ENCODE measurements around the gene PCMT1. TPM values are rescaled to one million over a fixed set of nuclear protein-coding genes. Genes with fewer than 3 reads are reported as not detected.

The PCMT1 gene
- total RNA-seq, 6 donors from 2014 or later: 25.1 to 129 (median 68.1) TPM

DNA sequence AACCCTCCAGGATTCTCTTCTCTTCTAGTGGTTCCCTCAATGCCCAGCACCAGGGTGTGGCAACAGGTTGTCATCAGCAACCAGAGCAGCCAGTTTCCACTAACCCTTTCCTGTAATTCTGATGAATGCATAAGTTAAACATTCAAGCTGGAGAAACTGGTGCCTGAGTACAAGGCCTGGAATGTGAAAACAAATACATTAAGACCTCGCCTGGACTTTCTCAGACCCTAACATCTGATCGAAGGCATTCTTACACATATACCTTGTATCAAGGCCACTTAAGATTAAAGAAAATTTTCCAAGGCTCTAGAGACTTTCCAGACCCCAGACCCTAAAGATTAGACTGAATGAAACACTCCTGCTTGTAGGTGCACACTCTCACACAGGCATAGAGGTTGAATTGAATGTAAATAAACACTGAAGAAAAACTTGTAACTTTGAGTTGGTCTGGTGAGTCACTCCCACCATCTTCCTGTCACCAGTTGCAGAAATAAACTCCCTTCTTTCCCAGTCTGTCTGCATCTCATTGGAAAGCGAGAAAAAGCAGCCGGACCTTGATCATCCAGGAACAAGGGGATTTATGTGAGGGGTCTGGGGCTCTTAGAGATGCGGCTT lies 105.6 kb downstream of the PCMT1 start:
- WGBS, 2 donors: 66 to 77% methylated on average over 5 of the region's 5 CpGs
- Histone ChIP-seq H3K9me3 (no peaks in the 10 kb centered on the region), H3K4me3 (no peak overlapping the region), H3K4me1 (peaks cover 13 to 37% (median 29%) of the 10 kb centered on the region in 4 donors), H3K27me3 (no peaks in the 10 kb centered on the region), H3K36me3 (no peaks in the 10 kb centered on the region), H3K27ac (peak overlapping the region; percentile 21 to 40 (median 30))
- TF ChIP-seq POLR2A (IDR thresholded peaks at IDR 0.05) (no peak), POLR2AphosphoS5 (IDR thresholded peaks at IDR 0.05) (no peak), EP300 (IDR thresholded peaks at IDR 0.05) (no peak)
- TF ChIP-seq, protein P1, sequence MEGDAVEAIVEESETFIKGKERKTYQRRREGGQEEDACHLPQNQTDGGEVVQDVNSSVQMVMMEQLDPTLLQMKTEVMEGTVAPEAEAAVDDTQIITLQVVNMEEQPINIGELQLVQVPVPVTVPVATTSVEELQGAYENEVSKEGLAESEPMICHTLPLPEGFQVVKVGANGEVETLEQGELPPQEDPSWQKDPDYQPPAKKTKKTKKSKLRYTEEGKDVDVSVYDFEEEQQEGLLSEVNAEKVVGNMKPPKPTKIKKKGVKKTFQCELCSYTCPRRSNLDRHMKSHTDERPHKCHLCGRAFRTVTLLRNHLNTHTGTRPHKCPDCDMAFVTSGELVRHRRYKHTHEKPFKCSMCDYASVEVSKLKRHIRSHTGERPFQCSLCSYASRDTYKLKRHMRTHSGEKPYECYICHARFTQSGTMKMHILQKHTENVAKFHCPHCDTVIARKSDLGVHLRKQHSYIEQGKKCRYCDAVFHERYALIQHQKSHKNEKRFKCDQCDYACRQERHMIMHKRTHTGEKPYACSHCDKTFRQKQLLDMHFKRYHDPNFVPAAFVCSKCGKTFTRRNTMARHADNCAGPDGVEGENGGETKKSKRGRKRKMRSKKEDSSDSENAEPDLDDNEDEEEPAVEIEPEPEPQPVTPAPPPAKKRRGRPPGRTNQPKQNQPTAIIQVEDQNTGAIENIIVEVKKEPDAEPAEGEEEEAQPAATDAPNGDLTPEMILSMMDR (IDR thresholded peaks at IDR 0.05): no peak
- ATAC-seq (ENCODE audit: low FRiP score in 2 of 2) (peak in 1 of 2 donors; percentile 65), DNase-seq (peak in 1 of 2 donors; percentile 58)

DNA sequence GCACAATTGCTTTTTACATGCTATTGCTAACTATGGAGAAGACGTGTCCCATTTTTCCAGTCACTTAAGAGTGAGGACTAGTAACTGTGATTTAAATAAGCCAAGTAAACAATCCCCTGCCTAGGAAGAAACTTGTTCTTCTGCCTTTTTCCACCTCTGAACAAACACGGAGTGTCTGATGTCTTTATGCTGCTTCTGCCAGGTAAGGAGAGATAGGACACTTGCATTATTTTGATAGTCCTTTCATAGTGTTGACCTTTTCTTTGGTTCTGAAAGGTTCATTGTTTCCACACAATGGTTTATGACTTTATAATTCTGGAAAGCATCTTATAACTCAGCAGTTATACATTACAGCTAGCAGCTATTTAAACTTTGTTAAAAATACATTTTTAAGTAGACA lies 106.2 kb downstream of the PCMT1 start:
- H3K4me3 ChIP-seq: no peak overlapping the region
- no peak for TF ChIP-seq POLR2A (IDR thresholded peaks at IDR 0.05)
- TF ChIP-seq, protein P1 (IDR thresholded peaks at IDR 0.05): no peak
- no peak for TF ChIP-seq EP300 (IDR thresholded peaks at IDR 0.05)
- TF ChIP-seq POLR2AphosphoS5 (IDR thresholded peaks at IDR 0.05): no peak
- no peak for DNase-seq
- 59 to 66% methylated on average over 2 of the region's 2 CpGs for WGBS, 2 donors
- peaks cover 13 to 40% (median 29%) of the 10 kb centered on the region in 4 donors for H3K4me1 ChIP-seq
- H3K27ac ChIP-seq: peak overlapping the region in 3 of 4 donors; percentile 26 to 40 (median 34)
- H3K27me3 ChIP-seq: no peaks in the 10 kb centered on the region
- no peaks in the 10 kb centered on the region for H3K9me3 ChIP-seq
- H3K36me3 ChIP-seq: no peaks in the 10 kb centered on the region
- no peak for ATAC-seq (ENCODE audit: low FRiP score in 2 of 2)

DNA sequence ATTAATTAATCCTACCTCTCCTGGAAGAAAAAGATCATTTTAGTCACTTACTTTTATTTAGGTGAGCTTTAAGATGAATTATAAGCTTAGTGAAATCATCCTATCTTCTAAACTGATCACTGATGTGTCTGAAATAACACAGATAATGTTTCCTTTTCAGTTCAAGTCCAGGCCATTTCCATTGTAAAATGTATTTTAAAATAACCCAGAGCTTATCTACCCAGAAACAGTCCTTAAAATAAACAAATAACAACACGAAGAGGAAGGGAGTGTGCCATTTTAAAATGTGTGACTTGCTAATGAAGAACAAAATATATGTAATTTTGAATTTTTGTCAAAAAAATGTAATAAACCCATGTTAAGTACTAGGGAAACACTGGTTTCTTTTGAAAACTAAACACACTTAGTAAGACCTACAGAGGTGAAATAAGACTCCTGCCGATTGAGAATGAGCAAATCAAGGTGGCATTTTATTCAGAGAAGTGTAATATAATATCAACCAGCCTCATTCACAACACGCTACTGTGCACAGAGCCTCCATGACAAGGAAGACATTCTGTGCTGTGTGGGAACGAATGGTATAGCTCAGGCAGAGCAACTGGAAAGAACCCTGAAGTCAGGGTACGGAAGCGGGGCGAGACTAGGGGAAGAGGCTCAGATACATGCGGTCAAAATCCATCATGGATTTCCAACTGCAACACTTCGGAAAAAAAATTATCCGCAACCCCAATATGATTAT lies 106.9 kb downstream of the PCMT1 start:
- Histone ChIP-seq H3K4me3 (no peak overlapping the region), H3K9me3 (no peaks in the 10 kb centered on the region), H3K36me3 (no peaks in the 10 kb centered on the region), H3K27ac (no peak overlapping the region), H3K27me3 (no peaks in the 10 kb centered on the region), H3K4me1 (peaks cover 13 to 43% (median 35%) of the 10 kb centered on the region in 4 donors)
- DNase-seq (no peak), ATAC-seq (ENCODE audit: low FRiP score in 2 of 2) (no peak)
- TF ChIP-seq POLR2AphosphoS5 (IDR thresholded peaks at IDR 0.05) (no peak), EP300 (IDR thresholded peaks at IDR 0.05) (no peak), POLR2A (IDR thresholded peaks at IDR 0.05) (no peak)
- TF ChIP-seq, protein P1 (IDR thresholded peaks at IDR 0.05): no peak
- 85 to 86% methylated on average over 10 of the region's 10 CpGs for whole genome bisulfite sequencing, 2 donors

DNA sequence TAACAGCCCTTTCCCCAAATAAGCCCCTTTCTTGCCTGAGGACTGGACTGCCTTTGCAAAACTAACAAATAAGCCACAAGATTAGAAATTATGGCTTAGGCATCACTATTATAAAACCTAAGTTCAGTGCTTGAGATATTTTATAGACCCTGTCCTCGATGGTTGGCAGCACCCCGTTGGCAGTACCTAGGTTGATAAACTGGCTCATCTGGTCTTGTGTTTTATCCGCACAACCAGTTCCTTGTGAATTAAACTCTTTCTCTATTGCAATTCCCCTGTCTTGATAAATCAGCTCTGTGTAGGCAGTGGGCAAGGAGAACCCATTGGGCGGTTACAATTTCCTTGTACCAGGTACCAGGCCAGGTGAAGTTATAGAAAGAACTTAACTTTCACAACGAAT lies 108.0 kb downstream of the PCMT1 start:
- no peak overlapping the region for H3K4me3 ChIP-seq
- no peaks in the 10 kb centered on the region for H3K9me3 ChIP-seq
- no peaks in the 10 kb centered on the region for H3K36me3 ChIP-seq
- ATAC-seq (ENCODE audit: low FRiP score in 2 of 2): no peak
- H3K4me1 ChIP-seq: peaks cover 20 to 45% (median 32%) of the 10 kb centered on the region in 4 donors
- TF ChIP-seq POLR2AphosphoS5 (IDR thresholded peaks at IDR 0.05): no peak
- TF ChIP-seq, protein P1 (IDR thresholded peaks at IDR 0.05): no peak
- no peak for TF ChIP-seq EP300 (IDR thresholded peaks at IDR 0.05)
- no peak for TF ChIP-seq POLR2A (IDR thresholded peaks at IDR 0.05)
- H3K27ac ChIP-seq: no peak overlapping the region
- WGBS, 2 donors: 82 to 86% methylated on average over 5 of the region's 5 CpGs
- no peak for DNase-seq
- H3K27me3 ChIP-seq: no peaks in the 10 kb centered on the region
